Sigmoid colon (tissue), 7 donors: ENCODE data around the gene ATP6V0B. TPM values are rescaled to one million over a fixed set of nuclear protein-coding genes. Genes with fewer than 3 reads are reported as not detected.
A peak's percentile ranks its signal among the peaks of the same experiment; 100 is the strongest.

Experiments
- DNase-seq: peaks from one replicate; pipeline ENCODE4 v3.0.0-alpha.2; 2019
- H3K27ac ChIP-seq, 4 donors: fragments of 200-600 bp; sonication (generic); one replicate each; pipeline ENCODE4 v1.5.1; 2016 to 2019; ENCODE audit warnings: mild to moderate bottlenecking in 1 of 4
- H3K27me3 ChIP-seq, 3 donors: fragments of 200-600 bp; sonication (generic); one replicate each; pipeline ENCODE4 v1.5.1; 2019; ENCODE audit warnings: mild to moderate bottlenecking in 1 of 3
- H3K36me3 ChIP-seq, 4 donors: fragments of 200-600 bp; sonication (generic); one replicate each; pipeline ENCODE4 v1.5.1; 2016 to 2019
- H3K4me1 ChIP-seq, 4 donors: fragments of 200-600 bp; sonication (generic); one replicate each; pipeline ENCODE4 v1.5.1; 2017 to 2019
- H3K4me3 ChIP-seq, 4 donors: fragments of 200-600 bp; sonication (generic); one replicate each; pipeline ENCODE4 v1.5.1; 2017 to 2019; ENCODE audit warnings: mild to moderate bottlenecking in 2 of 4, moderate library complexity in 1 of 4
- H3K9me3 ChIP-seq, 4 donors: fragments of 200-600 bp in 3 of 4; sonication (generic) in 3 of 4; one replicate each; pipeline versions ENCODE4 v1.5.1 to v1.6.1; 2013 to 2019
- CTCF ChIP-seq, 4 experiments: fragments of 450-650 bp in 3 of 4; fragments of 200-600 bp in 1 of 4; IDR thresholded peaks; one replicate each; pipeline ENCODE4 v1.5.1; 2016 to 2019; ENCODE audit warnings: antibody characterized with exemption in 4 of 4, mild to moderate bottlenecking in 3 of 4, moderate library complexity in 2 of 4
- EP300 ChIP-seq, 4 donors: sonication (generic); formaldehyde crosslinking; IDR thresholded peaks; one replicate each; pipeline ENCODE4 v1.6.1; 2017; ENCODE audit warnings: antibody characterized with exemption in 4 of 4
- POLR2A ChIP-seq, 2 donors: fragments of 450-650 bp; IDR thresholded peaks; one replicate each; pipeline ENCODE4 v1.6.1; 2016; ENCODE audit warnings: antibody characterized with exemption in 2 of 2, mild to moderate bottlenecking in 2 of 2, moderate library complexity in 2 of 2
- POLR2AphosphoS5 ChIP-seq, 4 donors: sonication (generic); formaldehyde crosslinking; IDR thresholded peaks; one replicate each; pipeline ENCODE4 v1.6.1; 2017; ENCODE audit warnings: antibody characterized with exemption in 4 of 4
- WGBS, 2 donors: extraction: QIAGEN DNeasy Blood & Tissue Kit; methylation state at CpG; one replicate each; pipeline ENCODE4 v1.1.7; 2013; 5-methylcytosine and 5-hydroxymethylcytosine counted together
- intact Hi-C: fragments of 100-400 bp; cut with DNase I; formaldehyde crosslinking; loops from one replicate; pipeline ENCODE4 v1.15.1; 2023
- polyA plus RNA-seq, 3 donors: library from polyadenylated mRNA; stranded (reverse); fragments of 200-250 nt; gene quantifications; one replicate each; pipeline ENCODE4 v1.2.3, GENCODE V29; 2013
- total RNA-seq, 4 donors: library from RNA; depleted of rRNA; stranded (reverse); fragments of >200 nt; gene quantifications; one replicate each; pipeline ENCODE4 v1.1.0, GENCODE V29; 2016
- donor health status: healthy with polysubstance abuse.
- donor health status: Bipolar disorder and iron deficiency.
- donor health status: healthy.

ATP6V0B gene
- total and polyA plus RNA-seq, 7 donors, result 67.9 to 286 (median 129) TPM

DNA sequence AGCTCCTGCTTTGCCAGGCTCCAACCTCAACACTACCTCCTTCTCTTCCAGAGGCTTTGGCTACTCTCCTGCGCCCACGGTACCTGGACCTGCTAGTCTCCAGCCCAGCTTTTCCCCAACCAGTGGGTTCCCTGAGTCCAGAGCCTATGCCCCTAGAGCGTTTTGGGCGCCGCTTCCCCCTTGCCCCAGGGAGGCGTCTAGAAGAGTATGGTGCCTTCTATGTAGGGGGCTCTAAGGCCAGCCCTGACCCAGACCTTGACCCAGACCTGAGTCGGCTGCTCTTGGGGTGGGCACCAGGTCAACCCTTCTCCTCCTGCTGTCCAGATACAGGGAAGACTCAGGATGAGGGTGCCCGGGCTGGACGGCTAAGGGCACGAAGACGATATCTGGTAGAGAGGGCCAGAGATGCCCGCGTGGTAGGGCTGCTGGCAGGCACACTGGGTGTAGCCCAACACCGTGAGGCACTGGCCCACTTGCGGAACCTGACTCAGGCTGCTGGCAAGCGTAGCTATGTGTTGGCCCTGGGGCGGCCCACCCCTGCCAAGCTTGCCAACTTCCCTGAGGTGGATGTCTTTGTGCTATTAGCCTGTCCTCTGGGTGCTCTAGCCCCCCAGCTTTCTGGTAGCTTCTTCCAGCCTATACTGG, 3.3 kb upstream of the ATP6V0B start:
- TF ChIP-seq POLR2AphosphoS5 (IDR thresholded peaks at IDR 0.05), result no peak
- TF ChIP-seq CTCF (IDR thresholded peaks at IDR 0.05), result no peak
- TF ChIP-seq POLR2A (IDR thresholded peaks at IDR 0.05), result no peak
- TF ChIP-seq EP300 (IDR thresholded peaks at IDR 0.05), result no peak
- Histone ChIP-seq H3K4me3 (no peak overlapping the region), H3K4me1 (peaks cover 0 to 39% (median 25%) of the 10 kb centered on the region in 4 donors), H3K27ac (no peak overlapping the region), H3K27me3 (no peaks in the 10 kb centered on the region), H3K36me3 (peaks cover 0 to 17% (median 11%) of the 10 kb centered on the region in 4 donors), H3K9me3 (no peaks in the 10 kb centered on the region)
- WGBS, 2 donors, result 97% methylated on average over 17 of the region's 17 CpGs
- DNase-seq, result no peak
- intact Hi-C loops, result no loop called here

GRCh38 chr1:43973981-43974442, 748 bp upstream of the ATP6V0B start:
- peaks cover 0 to 62% (median 45%) of the 10 kb centered on the region in 4 donors for H3K4me1 ChIP-seq
- peak overlapping the region; percentile 91 to 97 (median 96) for H3K27ac ChIP-seq
- WGBS, 2 donors, result 29 to 39% methylated on average over 9 of the region's 9 CpGs
- no peaks in the 10 kb centered on the region for H3K27me3 ChIP-seq
- intact Hi-C loops, result no loop called here
- no peak for DNase-seq
- H3K4me3 ChIP-seq, result peak overlapping the region; percentile 82 to 94 (median 90)
- H3K36me3 ChIP-seq, result peaks cover 0 to 31% (median 18%) of the 10 kb centered on the region in 4 donors
- no peaks in the 10 kb centered on the region for H3K9me3 ChIP-seq
- TF ChIP-seq POLR2A (IDR thresholded peaks at IDR 0.05) (no peak), POLR2AphosphoS5 (IDR thresholded peaks at IDR 0.05) (no peak), CTCF (IDR thresholded peaks at IDR 0.05) (no peak), EP300 (IDR thresholded peaks at IDR 0.05) (no peak)

GRCh38 chr1:43975249-43975961, 645 bp downstream of the ATP6V0B start:
- peaks cover 0 to 70% (median 49%) of the 10 kb centered on the region in 4 donors for H3K4me1 ChIP-seq
- H3K36me3 ChIP-seq, result peaks cover 0 to 31% (median 18%) of the 10 kb centered on the region in 4 donors
- H3K9me3 ChIP-seq, result no peaks in the 10 kb centered on the region
- TF ChIP-seq EP300 (IDR thresholded peaks at IDR 0.05) (no peak), CTCF (IDR thresholded peaks at IDR 0.05) (no peak), POLR2AphosphoS5 (IDR thresholded peaks at IDR 0.05) (no peak), POLR2A (IDR thresholded peaks at IDR 0.05) (no peak)
- DNase-seq, result peak; percentile 85
- peak overlapping the region; percentile 82 to 94 (median 90) for H3K4me3 ChIP-seq
- intact Hi-C loops, result no loop called here
- H3K27ac ChIP-seq, result peak overlapping the region; percentile 91 to 97 (median 96)
- no peaks in the 10 kb centered on the region for H3K27me3 ChIP-seq
- 1 to 2% methylated on average over 34 of the region's 34 CpGs for WGBS, 2 donors

DNA sequence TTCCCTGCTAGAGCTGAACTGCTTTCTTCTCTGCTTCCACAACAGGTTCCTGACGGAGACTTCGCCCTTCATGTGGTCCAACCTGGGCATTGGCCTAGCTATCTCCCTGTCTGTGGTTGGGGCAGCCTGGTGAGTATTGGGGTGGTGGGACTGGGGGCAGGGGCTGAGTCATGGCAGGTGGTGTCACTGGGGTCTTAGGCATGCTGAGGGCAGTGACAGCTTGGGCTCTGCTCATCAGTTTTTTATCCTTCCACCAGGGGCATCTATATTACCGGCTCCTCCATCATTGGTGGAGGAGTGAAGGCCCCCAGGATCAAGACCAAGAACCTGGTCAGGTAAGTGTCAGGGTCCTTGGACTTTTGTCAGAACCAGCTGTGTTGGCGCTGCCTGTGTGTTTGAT, 1.3 kb downstream of the ATP6V0B start:
- Histone ChIP-seq H3K4me1 (peaks cover 0 to 70% (median 49%) of the 10 kb centered on the region in 4 donors), H3K36me3 (peaks cover 0 to 31% (median 18%) of the 10 kb centered on the region in 4 donors), H3K4me3 (peak overlapping the region; percentile 82 to 94 (median 90)), H3K27ac (peak overlapping the region in 3 of 4 donors; percentile 91 to 96 (median 96)), H3K27me3 (no peaks in the 10 kb centered on the region), H3K9me3 (no peaks in the 10 kb centered on the region)
- TF ChIP-seq CTCF (IDR thresholded peaks at IDR 0.05), result no peak
- no peak for TF ChIP-seq POLR2A (IDR thresholded peaks at IDR 0.05)
- TF ChIP-seq EP300 (IDR thresholded peaks at IDR 0.05), result no peak
- TF ChIP-seq POLR2AphosphoS5 (IDR thresholded peaks at IDR 0.05), result no peak
- WGBS, 2 donors, result 78 to 84% methylated on average over 4 of the region's 4 CpGs
- intact Hi-C loops, result no loop called here
- no peak for DNase-seq
